GM23248 (cell line): ENCODE data around the gene ZNF552.

ENCODE experiments used
- EZH2 ChIP-seq: fragments of 200-600 bp; sonication (generic); IDR thresholded peaks from 2 replicates; pipeline ENCODE4 v1.6.1; 2018; ENCODE audit warnings: antibody characterized with exemption, mild to moderate bottlenecking; ENCODE audit not compliant: insufficient read depth, poor library complexity, severe bottlenecking
- EZH2phosphoT487 ChIP-seq: fragments of 200-600 bp; sonication (generic); IDR thresholded peaks from 2 replicates; pipeline ENCODE4 v1.6.1; 2018; ENCODE audit warnings: antibody characterized with exemption, moderate library complexity, mild to moderate bottlenecking, low read depth; ENCODE audit not compliant: insufficient read depth

DNA sequence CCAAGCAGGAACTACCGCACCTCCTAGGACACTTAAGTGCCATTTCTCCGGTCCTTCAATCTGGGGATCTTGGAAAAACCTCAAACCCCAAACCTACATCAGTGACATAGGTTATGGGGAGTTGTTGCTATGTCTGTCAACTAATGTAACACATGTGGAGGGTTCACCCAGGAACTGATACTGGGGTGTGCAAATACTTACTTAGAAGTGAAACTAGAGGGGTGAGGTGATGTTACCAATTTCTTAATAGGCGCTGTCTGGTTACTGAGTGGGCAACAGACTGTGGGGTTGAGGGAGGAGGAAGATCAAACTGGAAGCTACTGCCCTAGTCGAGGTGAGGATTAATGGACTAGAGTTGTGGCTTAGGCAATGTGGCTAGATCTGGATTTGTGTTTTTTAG, 43.3 kb downstream of the ZNF552 start:
- TF ChIP-seq EZH2phosphoT487 (no peak), EZH2 (no peak)
